GM21447 (cell line): ENCODE results near the gene VWA3A.
"Not testable (repeated sequence)": the region's sequence is repeated elsewhere in the genome, so short reads cannot be mapped to it uniquely, and the experiment has no call there.

Experiments used
- ATAC-seq: cut with Tn5 transposase; IDR thresholded peaks from one replicate; pipeline ENCODE4 v1.9.1; 2021; ENCODE audit not compliant: unreplicated experiment

The VWA3A gene

DNA sequence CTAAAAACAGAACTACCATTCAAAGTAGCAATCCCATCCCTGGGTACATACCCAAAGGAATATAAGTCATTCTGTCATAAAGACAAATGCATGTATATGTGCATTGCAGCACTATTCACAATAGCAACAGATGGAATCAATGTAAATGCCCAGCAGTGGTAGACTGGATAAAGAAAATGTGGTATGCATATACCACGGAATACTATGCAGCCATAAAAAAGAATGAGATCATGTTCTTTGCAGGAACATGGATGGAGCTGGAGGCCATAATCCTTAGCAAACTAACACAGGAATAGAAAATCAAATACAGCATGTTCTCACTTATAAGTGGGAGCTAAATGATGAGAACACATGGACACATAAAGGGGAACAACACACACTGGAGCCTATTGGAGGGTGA is 36.2 kb downstream of the VWA3A start:
- ATAC-seq = not testable (repeated sequence)

DNA sequence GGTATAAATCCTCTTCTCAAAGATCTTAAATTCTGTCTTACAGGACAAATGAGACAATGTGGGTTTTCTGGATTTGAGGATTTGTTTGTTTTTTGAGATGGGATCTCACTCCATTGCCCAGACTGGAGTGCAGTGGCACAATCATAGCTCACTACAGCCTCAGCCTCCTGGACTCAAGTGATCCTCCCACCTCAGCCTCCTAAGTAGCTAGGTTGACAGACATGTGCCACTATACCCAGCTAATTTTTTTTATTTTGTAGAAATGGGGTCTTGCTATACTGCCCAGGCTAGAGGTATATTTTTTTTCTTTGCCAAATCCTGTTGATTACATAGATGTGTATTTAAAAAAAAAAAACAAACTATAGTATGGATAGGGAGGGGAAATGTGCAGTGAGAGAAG is 38.2 kb downstream of the VWA3A start:
- ATAC-seq = no peak

DNA sequence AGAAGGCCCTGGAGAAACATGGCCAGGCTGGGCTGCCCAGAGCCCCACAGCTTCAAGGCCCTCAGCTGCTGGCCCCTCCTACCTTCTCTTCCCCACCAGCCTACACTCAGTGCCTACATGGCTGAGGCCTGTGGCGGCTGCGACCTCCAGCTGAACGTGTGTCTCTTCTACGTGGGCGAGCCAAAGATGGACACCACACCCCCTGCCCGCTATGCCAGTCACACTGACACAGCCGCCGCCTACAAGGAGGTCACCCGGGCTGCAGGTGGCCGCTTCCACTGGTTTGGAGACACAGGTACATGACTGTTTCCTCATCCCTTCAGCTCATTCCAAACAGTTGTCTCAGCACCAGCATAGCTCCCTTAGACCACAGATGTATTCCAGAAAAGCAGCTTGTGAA is 40.5 kb downstream of the VWA3A start:
- no peak for ATAC-seq

DNA sequence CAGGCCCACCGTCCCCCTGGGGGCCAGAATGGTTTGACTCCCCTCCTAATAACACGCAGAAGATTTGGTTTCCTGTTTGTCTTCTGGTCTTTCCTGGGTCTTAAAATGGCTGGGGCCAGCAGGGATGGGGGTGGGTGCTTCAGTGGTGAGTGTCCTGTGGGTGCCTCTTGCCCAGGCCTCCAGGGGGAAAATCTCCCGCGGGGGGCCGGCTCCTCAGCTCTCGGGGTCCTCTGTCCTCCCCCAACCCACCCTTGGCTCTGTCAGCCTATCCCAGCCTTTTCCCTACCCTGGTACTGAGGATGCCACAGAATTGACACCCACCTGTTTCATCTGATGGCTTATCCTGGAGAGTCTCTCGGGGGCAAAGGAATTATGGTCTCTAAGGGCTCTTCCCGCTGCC is 46.1 kb downstream of the VWA3A start:
- no peak for ATAC-seq

DNA sequence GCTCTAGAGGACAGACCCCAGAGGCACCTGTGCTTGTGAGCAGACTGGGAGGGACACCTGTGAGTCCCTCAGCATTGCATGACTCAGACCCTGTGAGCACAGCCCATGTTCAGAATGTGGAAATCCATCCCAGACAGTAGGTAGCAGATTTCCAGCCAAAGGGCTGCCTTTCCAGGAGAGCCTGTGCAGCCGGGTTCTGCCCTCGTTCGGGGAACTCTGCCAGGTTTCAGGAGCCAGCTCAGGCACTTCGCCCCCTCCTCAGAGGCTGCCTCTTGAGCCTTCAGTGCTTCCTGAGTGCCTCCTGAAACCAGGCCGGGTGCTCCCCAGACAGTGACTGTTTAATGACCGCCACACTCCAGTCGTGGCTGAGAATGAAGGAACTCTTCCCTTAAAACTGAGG is 46.7 kb downstream of the VWA3A start:
- no peak for ATAC-seq

DNA sequence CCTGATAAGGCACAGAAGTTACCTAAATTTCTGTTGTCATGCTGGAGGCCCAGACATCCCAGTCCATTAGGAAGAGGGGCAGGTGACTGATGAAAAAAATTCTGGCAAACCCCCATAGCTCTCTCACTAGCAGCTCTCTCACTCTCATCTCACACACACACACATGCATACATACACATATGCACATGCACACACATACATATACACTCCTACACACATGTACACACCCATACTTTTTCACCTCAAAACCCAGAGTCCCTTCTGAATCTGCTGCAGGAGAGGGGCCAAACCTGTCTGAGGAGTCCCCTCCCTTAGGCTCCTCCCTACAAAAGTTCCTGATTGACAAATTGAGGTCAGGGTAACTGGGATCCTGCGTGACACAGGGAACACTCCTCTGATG is 47.4 kb downstream of the VWA3A start:
- no peak for ATAC-seq

DNA sequence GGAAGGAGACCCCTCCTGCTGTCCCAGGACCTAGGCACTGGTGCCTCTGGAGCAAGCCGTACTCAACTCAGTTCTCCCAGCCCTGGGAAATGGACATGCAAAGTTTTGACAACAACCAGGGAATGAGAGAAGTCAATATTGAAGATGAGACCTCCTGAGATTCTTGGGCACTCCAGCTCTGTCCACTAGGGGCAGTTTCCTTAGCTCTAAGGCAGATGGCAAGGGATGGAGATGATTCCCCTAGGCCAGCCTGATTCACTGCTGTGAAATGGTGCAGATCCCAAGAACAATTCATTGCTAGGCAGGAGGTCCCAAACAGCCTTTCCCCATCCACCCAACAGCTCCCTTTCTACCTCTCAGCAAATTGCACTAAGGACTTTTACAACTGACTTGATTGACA is 49.4 kb downstream of the VWA3A start:
- ATAC-seq = no peak

DNA sequence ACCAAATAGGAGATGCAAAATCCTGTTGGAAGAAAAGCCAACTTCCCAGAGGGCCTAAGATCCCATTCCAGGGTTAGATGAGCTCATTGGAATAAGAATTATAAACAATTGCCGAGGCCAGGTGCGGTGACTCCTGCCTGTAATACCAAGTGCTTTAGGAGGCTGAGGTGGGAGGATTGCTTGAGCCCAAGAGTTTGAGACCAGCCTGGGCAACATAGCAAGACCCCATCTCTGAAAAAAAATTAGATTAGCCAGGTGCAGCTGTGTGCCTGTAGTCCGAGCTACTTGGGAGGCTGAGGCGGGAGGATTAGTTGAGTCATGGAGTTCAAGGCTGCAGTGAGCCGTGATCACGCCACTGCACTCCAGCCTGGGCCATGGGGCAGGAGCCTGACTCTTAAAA is 52.2 kb downstream of the VWA3A start:
- ATAC-seq = no peak

DNA sequence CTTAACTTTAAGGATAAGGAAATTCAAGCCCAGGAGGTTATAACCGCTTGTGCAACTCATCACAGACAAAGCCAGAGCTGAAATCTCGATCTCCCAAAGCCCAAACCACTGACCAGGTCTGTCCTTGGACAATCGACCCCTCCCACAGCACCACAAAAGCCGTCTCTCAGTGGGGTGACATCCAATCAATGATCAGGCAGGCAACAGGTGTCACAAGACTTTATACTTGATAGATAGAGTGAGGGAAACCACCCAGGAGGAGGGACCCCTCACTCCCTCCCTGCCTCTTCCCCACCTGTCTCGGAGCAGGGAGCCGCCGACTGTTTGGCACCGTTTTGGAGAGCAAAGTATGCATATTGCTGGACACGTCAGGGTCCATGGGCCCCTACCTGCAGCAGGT is 55.5 kb downstream of the VWA3A start:
- no peak for ATAC-seq

DNA sequence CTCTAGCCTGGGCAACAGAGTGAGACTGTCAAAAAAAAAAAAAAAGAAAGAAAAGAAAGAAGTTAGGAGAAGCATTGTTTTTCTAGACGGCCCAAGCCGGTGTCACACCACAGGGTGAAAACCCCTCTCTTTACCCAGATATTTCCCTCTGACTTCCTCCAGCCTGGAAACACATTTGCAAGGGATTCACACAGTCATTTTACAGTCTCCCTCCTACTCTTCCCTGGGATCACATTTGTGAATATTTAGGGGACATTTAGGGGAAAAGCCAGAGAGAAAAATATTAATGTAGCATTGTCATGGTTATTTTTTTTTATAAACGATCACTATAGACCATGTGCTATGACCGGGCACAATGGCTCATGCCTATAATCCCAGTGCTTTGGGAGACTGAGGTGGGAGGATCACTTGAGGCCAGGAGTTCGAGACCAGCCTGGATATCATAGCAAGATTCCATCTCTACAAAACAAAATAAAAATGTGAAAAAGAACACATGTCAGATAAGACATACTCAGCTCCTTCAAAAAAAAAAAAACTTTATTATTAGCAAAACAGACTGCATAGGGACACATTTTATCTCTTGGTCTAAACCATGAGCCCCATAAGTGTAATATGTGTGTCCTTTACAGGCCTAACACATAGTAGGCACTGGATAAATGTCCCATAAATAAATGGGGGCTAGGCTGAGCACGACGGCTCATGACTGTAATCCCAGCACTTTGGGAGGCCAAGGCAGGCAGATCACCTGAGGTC is 59.1 kb downstream of the VWA3A start:
- ATAC-seq = no peak

DNA sequence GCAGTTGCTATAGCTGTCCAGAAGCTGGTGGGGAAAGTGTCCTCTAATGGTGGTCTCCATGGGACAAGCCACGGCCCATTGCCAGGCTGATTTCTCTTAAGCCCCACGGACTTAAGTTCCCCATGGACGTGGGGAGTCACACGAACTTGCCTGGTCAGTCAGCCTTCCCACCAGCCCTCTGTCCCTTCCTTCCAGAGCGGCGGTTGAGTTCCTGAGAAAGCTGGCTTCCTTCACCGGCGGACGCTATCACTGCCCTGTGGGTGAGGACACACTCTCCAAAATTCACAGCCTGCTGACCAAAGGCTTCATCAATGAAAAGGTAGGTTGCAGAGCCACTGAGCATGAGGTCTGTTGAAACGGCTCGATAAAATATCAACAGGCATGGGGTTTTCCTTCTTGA is 60.0 kb downstream of the VWA3A start:
- ATAC-seq = no peak

DNA sequence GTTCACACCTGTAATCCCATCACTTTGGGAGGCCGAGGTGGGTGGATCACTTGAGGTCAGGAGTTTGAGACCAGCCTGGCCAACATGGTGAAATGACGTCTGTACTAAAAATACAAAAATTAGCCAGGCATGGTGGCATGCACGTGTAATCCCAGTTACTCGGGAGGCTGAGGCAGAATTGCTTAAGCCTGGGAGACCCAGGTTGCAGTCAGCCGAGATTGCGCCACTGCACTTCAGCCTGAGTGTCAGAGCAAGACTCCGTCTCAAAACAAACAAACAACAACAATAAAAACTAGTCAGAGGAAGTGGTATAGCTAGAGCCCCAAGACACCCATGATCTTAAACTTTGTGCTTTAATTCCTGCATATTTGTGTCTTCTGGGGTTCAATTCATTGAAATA is 60.7 kb downstream of the VWA3A start:
- not testable (repeated sequence) for ATAC-seq

DNA sequence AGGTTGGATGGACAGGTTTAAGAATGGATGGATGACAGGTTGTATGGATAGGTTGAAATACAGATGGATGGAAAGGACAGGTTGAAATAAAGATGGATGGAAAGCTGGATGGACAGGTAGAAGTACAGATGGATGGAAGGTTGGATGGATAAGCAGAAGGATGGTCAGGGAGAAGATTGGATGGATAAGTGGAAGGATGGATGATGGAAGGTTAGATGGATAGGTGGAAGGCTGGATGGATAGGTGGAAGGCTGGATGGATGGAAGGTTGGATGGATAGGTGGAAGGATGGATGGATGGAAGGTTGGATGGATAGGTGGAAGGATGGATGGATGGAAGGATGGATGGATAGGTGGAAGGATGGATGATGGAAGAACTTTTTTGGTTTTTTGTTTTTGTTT is 69.1 kb downstream of the VWA3A start:
- no peak for ATAC-seq

DNA sequence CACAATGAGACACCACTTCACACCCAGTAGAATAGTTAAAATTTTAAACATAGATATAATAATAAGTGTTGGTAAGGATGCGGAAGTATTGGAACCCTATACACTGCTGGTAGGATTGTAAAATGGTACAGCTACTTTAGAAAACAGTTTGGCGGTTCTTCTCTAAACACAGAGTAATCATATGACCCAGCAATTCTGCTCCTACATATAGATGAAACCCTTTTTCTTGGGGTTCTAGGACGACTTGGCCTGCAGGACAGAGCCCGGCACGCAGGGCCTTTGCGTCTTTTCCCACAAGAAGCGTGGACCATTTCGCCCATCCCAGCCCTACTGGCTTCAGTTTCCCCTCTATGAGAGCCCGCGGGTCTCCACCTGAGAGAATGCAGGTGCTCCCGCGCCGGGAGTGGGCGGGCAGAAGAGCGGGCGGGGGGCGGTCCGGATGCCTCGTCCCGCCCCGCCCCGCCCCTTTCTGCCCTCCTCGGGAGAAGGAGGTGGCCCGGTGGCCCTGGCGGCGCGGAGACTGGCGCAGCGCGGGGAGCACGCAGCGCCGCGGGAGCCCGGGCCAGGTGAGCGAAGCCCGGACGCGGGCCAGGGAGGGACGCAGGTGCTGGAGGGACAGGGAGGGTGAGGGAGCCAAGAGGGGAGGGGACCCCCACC is 69.8 kb downstream of the VWA3A start, which contains the start of gene SDR42E2:
SDR42E2 (plus strand) TSS at position 508 of the 657 bp plus-strand sequence. CDS start 3,077 bp downstream, outside the sequence.
- no peak for ATAC-seq

DNA sequence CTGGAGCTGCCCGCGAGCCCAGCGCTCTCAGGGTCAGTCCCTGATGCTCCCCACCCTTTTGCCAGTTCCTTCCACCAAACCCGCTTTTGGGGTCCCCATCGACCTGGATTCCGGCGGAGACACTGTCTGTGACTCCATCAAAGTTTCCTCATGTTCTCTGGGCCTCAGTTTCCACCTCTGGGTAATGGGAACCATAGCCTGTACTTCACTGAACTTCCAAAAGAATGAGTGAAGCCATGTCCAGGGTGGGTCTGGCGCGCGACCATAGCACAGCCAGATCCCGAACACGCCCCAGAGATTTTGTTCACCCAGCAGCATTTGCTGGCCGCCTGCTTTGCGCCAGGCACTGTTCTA is 70.3 kb downstream of the VWA3A start:
- no peak for ATAC-seq

DNA sequence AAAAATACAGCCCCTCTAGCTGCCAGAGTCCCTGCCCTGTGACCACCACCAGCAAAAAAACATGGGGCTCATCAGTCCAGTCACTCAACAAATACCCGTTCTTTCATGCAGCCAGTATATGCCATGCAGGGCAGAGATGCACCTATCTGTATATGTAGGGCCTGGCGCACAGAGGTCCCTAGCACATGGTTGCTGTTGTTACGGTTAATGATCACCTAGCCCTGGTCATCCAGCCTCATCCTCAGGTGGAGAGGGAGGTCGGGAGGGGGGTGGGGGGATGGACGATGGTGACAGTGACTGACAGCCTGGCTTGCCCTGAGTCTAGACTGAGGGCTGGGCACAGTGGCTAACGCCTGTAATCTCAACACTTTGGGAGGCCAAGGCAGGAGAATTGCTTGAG is 71.5 kb downstream of the VWA3A start:
- ATAC-seq = no peak

DNA sequence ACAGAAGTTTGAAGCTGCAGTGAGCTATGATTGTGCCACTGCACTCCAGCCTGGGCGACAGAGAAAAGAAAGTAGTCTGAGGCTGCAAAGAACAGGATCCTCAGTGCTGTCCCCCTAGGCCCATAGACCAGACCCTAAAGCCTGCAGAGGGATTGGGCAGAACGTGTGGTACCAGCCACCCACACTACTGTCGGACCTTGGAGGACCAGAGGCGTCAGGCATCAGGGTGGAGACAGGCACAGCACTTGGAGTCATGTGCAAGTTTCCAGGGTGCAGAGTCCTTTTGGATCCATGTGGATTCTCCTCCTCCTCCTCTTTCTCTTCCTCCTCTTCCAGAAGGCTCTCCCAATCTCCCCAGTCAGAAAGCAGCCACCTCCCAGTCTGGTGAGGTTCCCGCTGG is 72.1 kb downstream of the VWA3A start:
- no peak for ATAC-seq

DNA sequence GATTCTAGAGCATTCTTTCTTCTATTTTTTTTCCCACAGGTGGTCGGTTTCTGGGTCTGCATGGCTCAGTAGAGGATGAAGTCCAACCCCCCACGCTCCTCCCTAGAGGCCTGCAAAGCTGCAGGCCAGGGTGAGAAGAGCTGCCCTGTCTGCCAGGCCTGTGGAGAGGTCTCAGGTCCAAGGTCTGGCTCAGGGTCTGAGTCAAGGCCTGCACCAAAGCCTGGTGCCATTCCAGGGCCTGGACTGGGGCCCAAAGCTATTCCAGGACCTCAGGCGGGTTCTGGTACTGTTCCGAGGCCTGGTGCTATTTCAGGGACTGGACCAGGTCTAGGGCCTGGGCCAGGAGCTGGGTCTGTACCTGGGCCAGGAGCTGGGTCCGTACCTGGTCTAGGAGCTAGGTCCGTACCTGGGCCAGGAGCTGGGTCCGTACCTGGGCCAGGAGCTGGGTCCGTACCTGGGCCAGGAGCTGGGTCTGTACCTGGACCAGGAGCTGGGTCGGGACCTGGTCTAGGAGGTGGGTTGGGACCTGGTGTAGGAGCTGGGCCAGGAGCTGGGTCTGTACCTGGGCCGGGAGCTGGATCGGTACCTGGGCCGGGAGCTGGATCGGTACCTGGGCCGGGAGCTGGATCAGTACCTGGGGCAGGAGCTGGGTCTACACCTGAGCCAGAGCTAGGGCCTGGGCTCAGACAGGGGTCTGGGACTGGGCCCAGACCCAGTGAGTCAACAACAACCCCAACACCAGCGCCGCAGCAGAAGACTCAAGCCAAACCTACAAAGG is 73.4 kb downstream of the VWA3A start:
- ATAC-seq = no peak

DNA sequence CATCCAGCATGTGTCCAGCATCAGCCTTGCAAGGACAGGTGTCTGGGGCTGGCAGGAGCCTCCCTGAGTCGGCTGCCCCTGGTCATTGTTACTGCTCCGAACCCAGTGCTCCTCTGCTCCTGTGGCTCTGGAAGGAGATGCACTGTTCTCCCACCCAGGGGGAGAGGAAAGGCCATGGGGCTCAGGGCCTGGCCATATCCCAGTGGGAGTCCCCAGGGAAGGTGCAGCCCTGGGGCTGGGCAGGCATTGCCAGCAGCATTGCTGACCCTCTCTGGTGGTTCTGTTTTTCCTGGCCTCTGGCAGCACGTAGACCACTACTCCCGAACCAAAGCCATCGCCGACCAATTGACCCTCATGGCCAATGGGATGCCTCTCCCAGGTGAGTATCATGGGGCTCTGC is 79.6 kb downstream of the VWA3A start:
- no peak for ATAC-seq

DNA sequence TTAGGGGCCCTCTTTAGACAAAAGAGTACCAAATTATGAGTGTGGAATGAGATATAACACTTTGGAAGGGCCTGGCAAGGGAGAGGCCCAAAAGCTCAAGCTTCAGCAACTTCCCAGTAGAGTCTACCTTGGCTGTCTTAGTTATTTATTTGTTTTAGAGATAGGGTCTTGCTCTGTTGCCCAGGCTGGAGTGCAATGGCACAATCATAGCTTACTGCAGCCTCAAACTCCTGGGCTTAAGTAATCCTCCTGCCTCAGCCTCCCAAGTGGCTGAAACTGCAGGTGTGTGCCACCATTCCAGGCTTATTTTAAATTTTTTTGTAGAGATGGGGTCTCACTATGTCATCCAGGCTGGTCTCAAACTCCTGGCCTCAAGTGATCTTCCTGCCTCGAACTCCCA is 80.3 kb downstream of the VWA3A start:
- ATAC-seq = not testable (repeated sequence)

DNA sequence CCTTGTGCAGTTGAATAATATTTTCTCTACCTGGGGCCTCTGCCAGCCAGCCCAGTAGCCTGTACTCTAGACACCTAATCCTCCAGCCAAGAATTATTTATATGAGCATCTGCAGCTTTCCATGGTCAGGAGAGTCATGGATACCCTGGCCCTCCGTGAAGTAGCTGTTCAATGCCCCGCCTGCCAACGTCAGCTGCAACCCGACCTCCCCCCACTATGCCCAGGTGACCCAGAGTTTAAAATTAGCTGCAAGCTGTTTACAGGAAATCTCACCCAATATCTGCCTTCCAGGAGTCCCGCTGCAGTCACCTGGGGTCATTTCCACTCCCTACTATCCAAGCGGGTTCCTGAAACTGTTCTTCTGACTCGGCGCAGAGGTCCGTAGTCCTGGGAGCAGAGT is 82.3 kb downstream of the VWA3A start:
- ATAC-seq = no peak
